ENCODE results near the gene CCN2. TPM values are rescaled to one million over a fixed set of nuclear protein-coding genes. Genes with fewer than 3 reads are reported as not detected.

The CCN2 gene
- not detected for polyA plus RNA-seq (2012; ENCODE audit: low read depth, missing spikeins)

DNA sequence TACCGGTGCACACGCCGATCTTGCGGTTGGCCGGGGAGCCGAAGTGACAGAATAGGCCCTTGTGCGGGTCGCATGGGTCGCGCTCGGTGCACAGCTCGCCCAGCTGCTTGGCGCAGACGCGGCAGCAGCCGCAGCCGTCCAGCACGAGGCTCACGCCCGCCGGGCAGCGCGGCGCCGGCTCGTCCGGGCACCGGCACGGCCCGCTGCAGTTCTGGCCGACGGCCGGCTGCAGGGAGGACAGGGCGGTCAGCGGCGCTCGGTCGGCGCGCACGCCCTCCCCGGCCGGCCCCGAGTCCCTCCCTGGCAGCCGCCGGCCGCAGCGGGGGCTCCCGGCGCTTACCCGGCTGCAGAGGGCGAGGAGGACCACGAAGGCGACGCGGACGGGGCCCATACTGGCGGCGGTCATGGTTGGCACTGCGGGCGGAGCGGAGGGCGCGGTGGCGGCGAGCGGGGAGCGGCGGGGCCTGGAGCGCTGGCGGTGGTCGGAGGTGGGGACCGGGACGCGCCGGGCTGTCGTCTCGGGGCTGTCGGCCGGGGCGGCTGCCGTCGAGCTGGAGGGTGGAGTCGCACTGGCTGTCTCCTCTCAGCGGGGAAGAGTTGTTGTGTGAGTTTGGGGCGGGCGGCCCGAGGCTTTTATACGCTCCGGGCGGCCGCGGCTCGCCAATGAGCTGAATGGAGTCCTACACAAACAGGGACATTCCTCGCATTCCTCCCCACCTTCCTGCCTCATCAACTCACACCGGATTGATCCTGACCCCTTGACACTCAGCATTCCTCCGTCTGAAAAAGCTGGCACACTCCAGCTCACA is at the start of gene CCN2:
Gene CCN2 (minus strand): TSS at position 606 of the 809 bp plus-strand sequence. CDS start 200 bp downstream, at position 406.
- TF ChIP-seq PAX5 (IDR thresholded peaks at IDR 0.05; ENCODE audit: insufficient read depth, low read length, severe bottlenecking) (no peak), TAF1 (IDR thresholded peaks at IDR 0.05; ENCODE audit: low read depth, low read length) (no peak), SPI1 (IDR thresholded peaks at IDR 0.05; ENCODE audit: low read depth, low read length) (no peak), POLR2A (IDR thresholded peaks at IDR 0.05; ENCODE audit: low read depth, low read length) (no peak), POU2F2 (IDR thresholded peaks at IDR 0.05; ENCODE audit: low read depth, low read length) (no peak), POLR2AphosphoS5 (IDR thresholded peaks at IDR 0.05; ENCODE audit: low read depth, low read length) (no peak)
- FAIRE-seq, result no peak
- peak; percentile 11 for DNase-seq (ENCODE audit: insufficient read length, low spot score)

DNA sequence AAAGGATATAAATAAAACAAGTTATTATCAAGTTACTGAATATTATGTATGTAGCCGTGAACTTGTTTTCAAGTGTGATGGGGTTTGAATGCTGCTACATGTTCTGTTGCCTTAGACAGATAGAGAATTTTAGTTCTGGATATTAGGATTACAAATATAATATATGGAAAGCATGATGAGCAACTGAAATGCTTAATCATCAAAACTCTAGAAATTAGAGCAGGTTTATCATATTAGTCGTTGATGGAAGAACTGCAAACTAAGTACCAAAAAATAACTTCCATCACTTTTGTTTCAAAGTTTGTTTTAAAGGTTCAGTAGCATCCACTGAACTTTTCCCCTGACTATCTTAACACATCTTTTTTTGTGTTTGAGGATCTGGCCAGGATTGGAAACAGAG is 49.1 kb upstream of the CCN2 start:
- DNase-seq (ENCODE audit: insufficient read length, low spot score), result no peak
- no peak for FAIRE-seq
- TF ChIP-seq SPI1 (IDR thresholded peaks at IDR 0.05; ENCODE audit: low read depth, low read length) (no peak), POLR2AphosphoS5 (IDR thresholded peaks at IDR 0.05; ENCODE audit: low read depth, low read length) (no peak), TAF1 (IDR thresholded peaks at IDR 0.05; ENCODE audit: low read depth, low read length) (no peak), PAX5 (IDR thresholded peaks at IDR 0.05; ENCODE audit: insufficient read depth, low read length, severe bottlenecking) (no peak), POU2F2 (IDR thresholded peaks at IDR 0.05; ENCODE audit: low read depth, low read length) (no peak), POLR2A (IDR thresholded peaks at IDR 0.05; ENCODE audit: low read depth, low read length) (no peak)

GRCh38 chr6:131999545-132000146 is 48.5 kb upstream of the CCN2 start:
- FAIRE-seq (no peak), DNase-seq (ENCODE audit: insufficient read length, low spot score) (no peak)
- no peak for TF ChIP-seq PAX5 (IDR thresholded peaks at IDR 0.05; ENCODE audit: insufficient read depth, low read length, severe bottlenecking)
- TF ChIP-seq POLR2AphosphoS5 (IDR thresholded peaks at IDR 0.05; ENCODE audit: low read depth, low read length), result no peak
- TF ChIP-seq POU2F2 (IDR thresholded peaks at IDR 0.05; ENCODE audit: low read depth, low read length), result no peak
- no peak for TF ChIP-seq TAF1 (IDR thresholded peaks at IDR 0.05; ENCODE audit: low read depth, low read length)
- TF ChIP-seq SPI1 (IDR thresholded peaks at IDR 0.05; ENCODE audit: low read depth, low read length), result no peak
- no peak for TF ChIP-seq POLR2A (IDR thresholded peaks at IDR 0.05; ENCODE audit: low read depth, low read length)

- DNase-seq (ENCODE audit: insufficient read length, low spot score) (no peak), FAIRE-seq (no peak)
- TF ChIP-seq POU2F2 (IDR thresholded peaks at IDR 0.05; ENCODE audit: low read depth, low read length) (no peak), SPI1 (IDR thresholded peaks at IDR 0.05; ENCODE audit: low read depth, low read length) (no peak), TAF1 (IDR thresholded peaks at IDR 0.05; ENCODE audit: low read depth, low read length) (no peak), POLR2AphosphoS5 (IDR thresholded peaks at IDR 0.05; ENCODE audit: low read depth, low read length) (no peak), PAX5 (IDR thresholded peaks at IDR 0.05; ENCODE audit: insufficient read depth, low read length, severe bottlenecking) (no peak), POLR2A (IDR thresholded peaks at IDR 0.05; ENCODE audit: low read depth, low read length) (no peak)
These were observed 47.2 kb upstream of the CCN2 start for GRCh38 chr6:131998255-131998982.

- TF ChIP-seq POU2F2 (IDR thresholded peaks at IDR 0.05; ENCODE audit: low read depth, low read length), result no peak
- no peak for TF ChIP-seq SPI1 (IDR thresholded peaks at IDR 0.05; ENCODE audit: low read depth, low read length)
- TF ChIP-seq TAF1 (IDR thresholded peaks at IDR 0.05; ENCODE audit: low read depth, low read length), result no peak
- TF ChIP-seq PAX5 (IDR thresholded peaks at IDR 0.05; ENCODE audit: insufficient read depth, low read length, severe bottlenecking), result no peak
- FAIRE-seq (no peak), DNase-seq (ENCODE audit: insufficient read length, low spot score) (no peak)
These were observed 46.4 kb upstream of the CCN2 start for GRCh38 chr6:131997429-131998153.

GRCh38 chr6:131995917-131996316 is 44.7 kb upstream of the CCN2 start:
- DNase-seq (ENCODE audit: insufficient read length, low spot score) (no peak), FAIRE-seq (no peak)
- no peak for TF ChIP-seq PAX5 (IDR thresholded peaks at IDR 0.05; ENCODE audit: insufficient read depth, low read length, severe bottlenecking)

DNA sequence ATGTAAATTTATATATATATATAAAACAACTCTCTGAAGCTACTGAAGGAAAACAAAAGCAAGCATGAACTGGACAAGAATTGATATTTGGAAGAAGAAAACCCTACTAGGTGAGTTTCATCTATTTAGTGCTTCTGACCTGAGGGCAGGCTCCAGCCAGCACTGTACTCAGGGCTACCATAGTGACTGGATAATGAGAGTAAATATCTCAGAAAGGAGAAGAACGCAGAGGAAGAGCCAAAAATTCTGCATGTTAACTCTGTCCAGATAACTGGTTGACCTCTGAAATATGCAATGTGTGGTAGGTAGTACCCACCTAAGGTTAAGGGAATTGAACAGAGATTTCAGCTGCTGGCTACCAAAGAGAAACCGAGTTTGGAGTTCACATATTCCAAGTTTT is 41.4 kb upstream of the CCN2 start:
- no peak for FAIRE-seq
- no peak for TF ChIP-seq SPI1 (IDR thresholded peaks at IDR 0.05; ENCODE audit: low read depth, low read length)
- TF ChIP-seq POU2F2 (IDR thresholded peaks at IDR 0.05; ENCODE audit: low read depth, low read length), result no peak
- TF ChIP-seq TAF1 (IDR thresholded peaks at IDR 0.05; ENCODE audit: low read depth, low read length), result no peak
- no peak for TF ChIP-seq POLR2A (IDR thresholded peaks at IDR 0.05; ENCODE audit: low read depth, low read length)
- TF ChIP-seq PAX5 (IDR thresholded peaks at IDR 0.05; ENCODE audit: insufficient read depth, low read length, severe bottlenecking), result no peak
- TF ChIP-seq POLR2AphosphoS5 (IDR thresholded peaks at IDR 0.05; ENCODE audit: low read depth, low read length), result no peak
- DNase-seq (ENCODE audit: insufficient read length, low spot score), result no peak

- no peak for FAIRE-seq
- TF ChIP-seq PAX5 (IDR thresholded peaks at IDR 0.05; ENCODE audit: insufficient read depth, low read length, severe bottlenecking), result no peak
- no peak for TF ChIP-seq POLR2A (IDR thresholded peaks at IDR 0.05; ENCODE audit: low read depth, low read length)
- no peak for TF ChIP-seq POU2F2 (IDR thresholded peaks at IDR 0.05; ENCODE audit: low read depth, low read length)
- TF ChIP-seq TAF1 (IDR thresholded peaks at IDR 0.05; ENCODE audit: low read depth, low read length), result no peak
- no peak for TF ChIP-seq SPI1 (IDR thresholded peaks at IDR 0.05; ENCODE audit: low read depth, low read length)
- no peak for TF ChIP-seq POLR2AphosphoS5 (IDR thresholded peaks at IDR 0.05; ENCODE audit: low read depth, low read length)
- no peak for DNase-seq (ENCODE audit: insufficient read length, low spot score)
These were observed 37.9 kb upstream of the CCN2 start for GRCh38 chr6:131989036-131989435.

All from GM12891 (cell line).